GM19397 (cell line): ENCODE data around the gene PCCA.
"Not testable (repeated sequence)": the region's sequence is repeated elsewhere in the genome, so short reads cannot be mapped to it uniquely, and the experiment has no call there.

ENCODE experiments used
- ATAC-seq: cut with Tn5 transposase; IDR thresholded peaks from one replicate; pipeline ENCODE4 v1.9.1; 2021; ENCODE audit warnings: mild to moderate bottlenecking, moderate library complexity; ENCODE audit not compliant: unreplicated experiment

Gene PCCA

DNA sequence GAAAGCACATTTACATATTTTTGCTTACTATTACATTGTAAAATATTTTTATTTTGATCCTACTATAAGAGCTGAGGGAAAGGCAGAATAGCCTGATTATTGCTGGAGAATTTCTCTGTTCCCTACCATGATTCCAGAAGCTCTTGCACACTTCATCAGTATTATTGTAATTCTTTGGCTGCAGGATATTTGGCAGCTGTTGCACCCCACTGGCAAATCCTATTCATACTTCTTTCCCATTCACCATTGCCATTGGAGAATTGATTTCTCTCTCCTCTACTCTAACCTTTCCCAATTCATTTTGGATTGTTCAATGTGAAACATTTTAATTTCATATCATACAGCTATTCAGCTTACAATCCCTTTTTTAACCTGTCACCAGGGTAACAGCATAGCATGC, 261.7 kb downstream of the PCCA start:
- ATAC-seq, result no peak

DNA sequence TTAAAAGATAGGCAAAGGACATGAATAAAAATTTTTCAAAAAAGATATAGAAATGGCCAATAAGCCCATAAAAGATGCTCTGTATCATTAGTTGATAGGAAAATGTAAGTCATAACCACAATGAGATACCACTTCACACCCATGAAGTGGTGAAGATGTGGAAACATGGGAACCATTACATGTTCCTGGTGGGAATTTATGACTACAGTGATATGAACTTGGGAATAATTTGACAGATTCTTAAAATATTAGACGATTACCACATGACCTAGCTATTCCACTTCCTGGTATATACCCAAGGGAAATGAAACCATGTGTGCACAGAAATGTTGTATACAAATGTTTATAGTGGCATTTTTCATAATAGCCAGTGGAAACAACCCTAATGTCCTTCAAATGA, 267.5 kb downstream of the PCCA start:
- ATAC-seq, result no peak

DNA sequence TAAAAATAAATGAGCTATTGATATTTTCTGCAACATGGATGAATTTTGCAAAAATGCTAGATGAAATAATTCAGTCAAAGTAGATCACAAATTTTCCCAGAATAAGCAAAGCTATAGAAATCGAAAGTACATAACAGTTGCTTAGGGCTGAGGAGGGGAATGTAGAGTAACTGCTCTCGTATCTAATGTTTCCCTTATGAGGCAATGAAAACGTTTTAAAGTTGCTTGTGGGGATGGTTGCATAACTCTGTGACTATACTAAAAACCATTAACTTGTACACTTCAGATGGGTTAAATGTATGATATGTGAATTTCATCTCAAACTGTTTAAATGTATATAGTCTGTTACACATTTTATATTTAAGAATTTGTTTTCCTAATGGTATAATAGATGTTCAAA, 268.0 kb downstream of the PCCA start:
- ATAC-seq, result no peak

DNA sequence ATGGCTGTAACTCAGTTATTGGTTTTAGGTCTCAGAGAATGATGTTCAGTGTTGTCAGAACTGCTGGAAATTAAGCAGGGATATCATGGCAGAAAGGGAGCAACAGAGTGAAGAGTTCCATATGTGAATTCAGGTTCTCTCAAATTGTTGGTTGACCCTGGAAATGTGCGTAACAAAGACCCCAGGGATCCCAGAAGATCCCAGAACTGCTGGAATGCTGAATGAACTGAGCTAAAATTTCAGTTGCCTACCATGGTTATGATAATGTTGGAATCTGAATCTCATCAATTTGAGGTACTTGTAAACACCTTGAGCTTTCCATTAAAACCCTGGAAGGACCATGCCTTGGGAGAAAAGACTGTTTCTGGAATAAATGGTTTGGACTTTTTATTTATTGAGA, 268.9 kb downstream of the PCCA start:
- no peak for ATAC-seq

DNA sequence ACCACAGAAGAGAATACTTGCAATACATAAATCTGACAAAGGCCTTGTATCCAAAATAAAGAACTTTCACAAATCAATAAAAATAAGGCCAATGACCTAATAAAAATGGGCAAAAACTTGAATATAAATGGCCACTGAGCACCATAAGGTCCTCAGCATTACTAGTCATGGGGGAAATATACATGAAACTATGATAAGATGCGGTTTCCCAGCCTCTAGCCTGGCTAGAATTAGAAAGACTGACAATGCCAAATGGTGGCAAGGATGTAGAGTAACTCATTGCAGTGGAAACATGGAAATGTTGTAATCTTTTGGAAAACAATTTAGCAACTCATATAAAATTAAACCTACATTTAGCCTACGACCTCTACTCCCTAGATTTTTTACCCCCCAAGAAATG, 272.6 kb downstream of the PCCA start:
- no peak for ATAC-seq

DNA sequence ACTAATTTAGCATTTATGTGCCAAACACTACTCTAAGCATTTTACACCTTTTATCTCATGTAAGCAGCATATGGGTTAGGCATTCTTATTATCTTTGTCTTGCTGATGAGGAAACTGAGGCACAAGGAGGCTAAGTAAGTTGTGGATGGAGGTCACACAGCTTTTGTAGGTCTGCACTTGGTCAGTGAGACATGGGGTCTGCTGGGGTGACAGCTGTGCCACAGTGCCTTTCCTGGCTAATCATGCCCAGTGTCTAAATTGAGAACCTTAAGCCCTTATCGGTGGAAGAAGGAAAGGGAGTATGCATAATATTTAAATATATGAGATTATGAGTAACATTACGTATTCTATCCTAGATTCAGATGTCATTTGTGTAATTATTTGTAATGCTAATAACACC, 273.5 kb downstream of the PCCA start:
- ATAC-seq, result no peak

DNA sequence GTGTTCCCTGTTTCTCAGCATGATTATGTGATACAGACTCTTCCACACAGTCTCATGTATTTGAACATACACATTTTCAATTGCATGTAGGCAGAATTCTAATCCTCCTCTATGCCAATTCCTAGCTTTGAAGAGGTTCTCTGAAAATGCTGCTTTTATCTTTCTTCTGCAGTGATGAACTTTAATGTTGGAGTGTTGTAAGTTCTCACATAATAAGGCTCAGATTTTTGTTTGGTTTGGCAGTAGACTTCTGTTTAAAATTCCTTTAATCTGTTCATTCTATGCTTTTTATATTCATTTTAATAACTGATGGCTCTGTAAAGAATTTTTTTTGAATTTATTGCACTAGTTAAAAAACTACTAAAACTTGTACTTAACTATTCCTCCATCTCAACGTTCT, 273.9 kb downstream of the PCCA start:
- ATAC-seq, result no peak

DNA sequence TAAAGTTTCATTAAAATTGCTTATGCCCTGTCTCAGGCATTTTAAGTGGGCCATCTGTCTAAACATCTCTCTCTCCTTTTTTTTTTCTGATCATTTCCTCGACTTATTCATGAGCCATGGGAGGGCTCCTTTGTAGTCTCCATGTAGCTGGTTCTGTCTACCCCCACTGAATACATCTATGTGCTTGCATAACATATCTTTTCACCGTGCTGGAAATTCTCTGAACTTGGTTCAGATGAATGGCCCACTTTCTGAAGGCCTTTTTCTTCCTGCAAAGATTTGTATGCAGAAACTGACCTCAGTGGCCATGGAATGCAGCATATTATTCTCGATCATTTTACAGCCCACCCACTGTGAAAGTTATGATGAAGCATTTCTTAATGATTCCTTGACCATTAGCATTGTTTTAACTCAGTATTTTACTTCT, 274.4 kb downstream of the PCCA start:
- no peak for ATAC-seq

DNA sequence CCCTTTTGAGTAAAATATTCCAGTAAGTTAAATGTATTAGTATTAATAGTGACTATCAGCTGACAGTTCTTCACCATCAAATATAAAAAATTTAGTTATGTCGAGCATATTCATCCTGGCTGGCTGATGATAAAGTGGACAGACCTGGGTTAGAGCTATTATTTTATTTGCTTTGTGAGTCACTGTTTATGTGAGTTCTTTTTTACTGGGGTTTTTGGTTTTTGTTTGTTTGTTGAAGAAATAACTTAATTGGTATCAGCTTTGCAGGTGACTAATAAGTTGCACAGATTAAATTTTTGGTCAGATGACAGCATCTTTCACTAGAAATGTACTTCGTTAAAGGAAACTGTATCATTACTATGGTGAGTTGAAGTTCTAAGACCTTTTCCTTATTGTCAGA, 275.0 kb downstream of the PCCA start:
- ATAC-seq, result no peak

DNA sequence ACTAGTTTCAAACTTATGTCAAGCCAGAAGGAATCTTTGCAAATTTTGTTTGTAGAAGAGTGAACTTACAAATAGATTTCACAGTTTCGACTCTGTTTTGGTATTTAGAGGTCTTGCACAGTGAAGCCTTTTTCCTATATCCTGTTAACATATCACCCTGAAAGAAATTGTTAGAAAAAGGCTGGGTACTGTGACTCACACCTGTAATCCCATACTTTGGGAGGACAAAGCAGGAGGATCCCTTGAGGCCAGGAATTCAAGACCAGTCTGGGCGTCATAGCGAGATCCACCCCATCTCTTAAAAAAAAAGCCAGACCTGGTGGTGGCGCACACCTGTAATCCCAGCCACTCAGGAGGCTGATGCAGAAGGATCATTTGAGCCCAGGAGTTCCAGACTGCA, 275.7 kb downstream of the PCCA start:
- ATAC-seq, result no peak

DNA sequence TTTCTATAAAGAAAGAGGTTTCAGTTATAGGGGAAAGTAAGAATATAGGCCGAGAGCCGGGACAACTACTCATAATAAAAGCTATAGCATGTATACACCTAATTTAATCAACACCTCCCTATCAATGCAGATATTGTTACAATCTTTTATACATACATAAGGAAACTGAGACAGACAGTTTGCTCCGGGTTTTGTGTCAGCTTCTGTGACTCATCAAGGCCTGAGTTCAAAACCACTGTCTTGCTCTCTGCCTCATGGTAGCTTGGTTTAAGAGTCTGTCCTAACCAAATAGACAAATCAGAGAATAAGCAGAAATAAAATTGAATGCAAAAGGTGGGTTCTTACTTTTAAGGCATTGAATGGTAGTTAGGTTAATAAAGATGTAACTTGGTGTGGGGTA, 276.8 kb downstream of the PCCA start:
- no peak for ATAC-seq

DNA sequence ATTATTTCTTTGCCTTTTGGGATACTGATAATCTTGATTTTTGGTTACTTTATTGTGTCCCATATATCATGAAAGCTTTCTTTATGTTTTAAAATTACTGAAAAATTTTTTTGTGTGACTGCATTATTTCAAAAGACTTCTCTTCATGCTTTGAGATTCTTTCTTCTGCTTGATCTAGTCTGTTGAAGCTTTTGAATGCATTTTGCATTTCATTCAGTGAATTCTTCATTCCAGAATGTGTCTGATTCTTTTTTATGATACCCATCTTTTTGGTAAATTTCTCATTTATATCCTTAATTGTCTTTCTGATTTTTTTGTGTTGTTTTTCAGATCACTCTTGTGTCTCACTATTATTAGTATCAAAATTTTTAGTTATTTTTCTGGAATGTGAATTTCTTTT, 289.6 kb downstream of the PCCA start:
- no peak for ATAC-seq

DNA sequence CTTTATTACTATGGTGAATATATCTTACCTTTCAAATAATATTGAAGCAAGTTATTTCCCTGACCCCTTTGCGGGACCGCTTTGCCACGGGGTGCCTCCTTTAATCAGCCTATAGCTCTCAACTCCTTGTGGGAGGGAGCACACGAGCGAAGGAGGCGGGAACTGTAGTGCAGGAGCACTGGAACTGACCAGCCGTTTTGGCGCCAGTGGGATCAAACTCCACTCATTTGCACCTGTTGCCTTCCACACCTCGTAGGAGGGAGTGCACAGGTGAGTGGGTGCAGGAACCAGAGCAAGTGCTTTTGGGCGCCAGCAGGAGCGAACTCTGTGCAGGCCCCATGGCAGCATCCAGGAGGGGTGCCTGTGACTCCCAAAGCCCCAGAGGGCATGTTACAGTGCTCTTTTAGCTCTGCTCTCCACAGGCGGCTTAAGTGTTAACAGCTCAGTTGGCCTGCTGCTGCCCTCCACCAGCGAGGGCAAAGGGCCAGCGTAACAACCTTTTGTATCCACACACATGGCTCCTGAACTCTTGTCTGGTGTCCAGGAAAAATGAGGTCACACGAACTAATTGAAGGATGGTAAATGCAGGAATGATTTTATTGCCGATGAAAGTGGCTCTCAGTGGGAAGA, 292.8 kb downstream of the PCCA start:
- no peak for ATAC-seq

DNA sequence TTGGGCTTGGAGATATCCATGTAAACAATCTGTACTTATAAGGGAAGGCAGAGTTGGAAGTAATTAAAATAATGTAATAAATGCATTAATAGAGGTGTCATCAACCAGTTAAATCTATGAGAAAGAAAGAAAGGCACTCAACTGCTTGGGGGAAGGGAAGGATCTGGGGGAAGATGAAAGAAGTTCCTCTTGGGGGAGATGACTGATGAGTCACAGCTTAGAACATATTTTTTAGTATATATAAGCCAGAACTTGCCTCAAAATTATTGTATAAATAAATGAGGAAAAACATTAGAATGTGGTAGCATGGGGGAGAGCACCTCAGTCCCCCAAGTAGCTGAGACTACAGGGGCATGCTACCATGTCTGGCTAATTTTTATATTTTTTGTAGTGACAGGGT, 293.9 kb downstream of the PCCA start:
- ATAC-seq, result no peak

DNA sequence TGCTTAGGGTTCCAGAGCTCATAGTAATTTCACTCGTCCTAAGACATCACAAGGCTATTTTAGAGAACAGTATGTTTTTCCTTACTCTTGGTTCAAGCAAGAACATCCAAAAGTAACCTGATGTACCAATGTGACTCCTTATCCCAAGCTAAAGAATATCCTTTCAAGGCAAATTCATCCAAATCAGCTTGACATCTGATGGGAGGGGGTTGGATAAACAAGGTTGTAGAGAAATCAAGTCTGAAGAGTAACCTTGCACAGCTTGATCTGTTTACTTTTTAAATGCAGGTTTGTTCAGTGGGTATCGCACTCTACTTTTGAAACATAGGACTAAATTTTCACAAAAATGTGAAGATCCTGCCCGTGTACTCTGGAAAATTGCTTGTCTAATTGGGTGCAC, 298.5 kb downstream of the PCCA start:
- ATAC-seq, result no peak

DNA sequence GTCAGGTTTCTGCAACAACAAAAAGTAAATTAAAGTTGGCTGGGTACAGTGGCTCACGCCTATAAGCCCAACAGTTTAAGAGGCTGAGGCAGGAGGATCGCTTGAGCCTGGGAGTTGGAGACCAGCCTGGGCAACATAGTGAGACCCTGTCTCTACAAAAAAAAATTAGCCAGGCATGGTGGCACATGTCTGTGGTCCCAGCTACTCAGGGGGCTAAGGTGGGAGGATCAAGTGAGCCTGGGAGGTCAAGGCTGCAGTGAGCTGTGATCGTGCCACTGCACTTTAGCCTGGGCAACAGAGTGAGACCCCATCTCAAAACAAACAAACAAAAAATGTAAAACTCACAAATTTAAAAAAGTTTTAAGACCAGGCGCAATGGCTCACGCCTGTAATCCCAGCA, 299.3 kb downstream of the PCCA start:
- not testable (repeated sequence) for ATAC-seq

DNA sequence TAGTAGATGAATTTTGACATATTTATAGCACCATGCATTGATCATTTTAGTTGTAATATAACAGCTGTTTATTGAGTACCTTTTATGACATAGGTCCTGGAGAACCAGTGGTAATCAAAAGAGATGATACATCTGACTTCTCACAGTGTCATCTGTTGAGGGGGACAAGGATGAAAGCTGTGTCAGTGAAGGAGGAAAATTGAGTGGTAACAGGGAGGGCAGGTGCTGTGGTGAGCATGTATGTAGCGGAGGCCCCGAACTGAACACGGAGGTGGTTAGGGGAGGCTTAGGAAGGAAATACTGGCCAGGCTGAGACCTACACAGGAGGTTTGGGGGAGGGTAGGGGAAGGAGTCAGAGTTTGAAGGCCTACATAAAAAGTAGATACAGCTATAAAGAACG, 300.0 kb downstream of the PCCA start:
- no peak for ATAC-seq

DNA sequence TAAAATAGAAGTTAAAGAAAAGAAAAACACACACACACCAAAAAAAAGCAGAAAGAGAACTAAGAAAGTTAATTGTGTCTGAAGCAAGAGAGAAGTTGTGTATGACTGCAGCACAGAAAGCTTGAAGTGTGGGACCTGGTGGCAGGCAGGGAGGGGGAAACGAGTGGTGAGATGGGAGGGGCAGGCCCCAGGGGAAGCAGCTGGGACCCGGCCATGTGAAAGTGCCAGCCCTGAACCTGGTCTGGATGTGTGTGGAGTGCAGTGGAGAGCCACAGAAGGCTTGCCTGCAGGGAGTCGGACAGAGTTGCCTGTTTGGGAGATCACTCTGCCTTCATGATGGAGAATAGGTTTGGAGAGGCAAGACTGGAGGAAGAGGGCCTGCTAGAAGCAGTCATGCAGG, 300.7 kb downstream of the PCCA start:
- ATAC-seq, result no peak

DNA sequence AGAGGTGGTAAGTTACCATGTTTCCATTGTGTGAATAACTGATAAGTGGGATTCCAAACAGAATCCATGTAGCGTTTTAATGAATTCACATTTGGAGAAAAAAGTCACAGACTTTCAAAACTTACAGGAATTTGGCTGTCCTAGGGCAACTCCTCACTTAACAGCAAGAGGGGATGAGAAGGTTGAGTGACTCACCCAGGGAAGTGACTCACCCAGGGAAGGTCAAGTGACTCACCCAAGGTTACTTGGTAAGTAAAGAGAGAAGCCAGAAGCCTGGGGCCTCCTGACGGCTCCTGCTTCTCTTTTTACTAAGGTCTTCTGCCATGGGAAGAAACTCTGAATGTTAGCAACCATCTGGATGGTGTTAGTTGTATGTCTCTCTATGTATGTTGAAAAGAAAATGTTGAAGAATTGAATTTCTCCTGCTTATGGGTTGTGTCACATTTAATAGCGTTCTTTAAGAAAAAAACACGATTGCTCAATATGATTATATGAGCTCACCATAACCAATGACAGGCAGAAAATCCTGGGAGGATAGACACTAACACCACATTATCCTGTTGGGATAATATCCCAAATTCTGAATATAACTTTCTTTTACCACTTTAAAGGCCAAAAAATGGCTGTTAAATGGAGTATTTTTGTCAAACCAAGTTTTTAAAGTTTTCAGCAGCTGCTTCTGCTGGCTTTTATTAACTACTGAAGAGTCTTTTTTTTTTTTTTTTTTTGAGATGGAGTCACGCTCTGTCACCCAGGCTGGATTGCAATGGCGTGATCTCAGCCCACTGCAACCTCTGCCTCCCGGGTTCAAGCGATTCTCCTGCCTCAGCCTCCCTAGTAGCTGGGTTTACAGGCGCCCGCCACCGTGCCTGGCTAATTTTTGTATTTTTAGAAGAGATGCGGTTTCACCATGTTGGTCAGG, 304.1 kb downstream of the PCCA start:
- ATAC-seq, result no peak

DNA sequence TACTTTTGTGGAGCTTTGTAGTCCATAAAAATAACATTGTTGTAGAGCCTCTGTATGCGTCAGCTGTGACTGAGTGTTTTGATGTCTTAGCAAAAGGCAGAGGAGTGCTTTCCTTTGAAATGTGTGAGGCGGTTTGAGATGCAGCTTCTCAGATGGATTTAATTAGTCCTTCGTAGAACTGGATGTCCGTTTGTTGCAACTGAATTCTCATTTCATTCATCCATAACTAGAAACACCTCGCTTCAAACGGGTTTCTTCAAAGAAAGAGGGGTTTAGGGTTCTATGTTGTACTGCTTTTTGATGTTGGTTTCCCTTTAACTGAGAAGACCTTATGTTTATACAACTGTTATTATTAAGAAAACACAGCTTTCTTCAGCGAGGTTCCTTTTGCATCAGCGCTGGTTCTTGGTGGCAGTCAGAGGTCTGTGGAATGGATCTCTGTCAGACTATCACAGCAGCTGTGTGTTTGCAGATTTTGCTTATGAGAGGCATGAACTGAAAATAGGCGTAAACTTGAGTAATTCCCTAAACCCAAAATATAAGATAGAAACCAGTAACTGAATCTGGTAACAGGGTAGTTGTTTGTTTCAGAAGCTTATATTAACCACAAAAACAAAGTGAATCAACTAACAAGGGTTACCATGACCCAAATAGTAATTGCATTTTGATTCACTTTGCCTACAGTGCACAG, 305.3 kb downstream of the PCCA start:
- ATAC-seq, result peak; percentile 84

DNA sequence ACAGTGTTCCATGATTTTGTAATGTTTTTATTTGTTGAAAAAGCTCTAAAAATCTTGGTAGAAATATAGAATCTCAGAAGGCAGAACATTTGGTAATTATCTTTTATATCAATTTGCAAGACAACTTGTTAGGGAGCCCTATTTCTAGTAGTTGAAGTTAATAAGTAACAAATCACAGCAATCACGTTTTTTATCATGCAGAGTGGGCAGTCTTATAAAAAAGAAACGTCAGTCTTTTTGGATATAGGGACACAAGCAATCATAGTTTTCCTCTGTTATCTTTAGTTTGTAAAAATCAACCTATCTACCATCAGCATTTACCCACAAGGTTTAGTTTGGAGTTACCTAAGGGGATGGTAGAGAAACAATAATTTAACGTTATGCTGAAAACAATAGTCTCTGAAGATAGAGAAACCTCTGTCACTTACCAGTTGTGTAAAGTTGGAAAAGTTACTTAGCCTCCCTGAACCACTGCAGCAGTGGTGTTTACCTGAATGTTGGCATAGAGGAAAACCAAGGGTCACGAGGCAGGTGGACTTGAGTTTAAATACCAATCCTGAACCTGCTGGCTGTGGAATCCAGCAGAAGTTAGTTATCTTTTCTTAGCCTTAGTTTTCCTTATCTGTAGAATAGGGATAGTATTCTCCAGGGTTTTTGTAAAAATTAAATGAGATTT, 306.9 kb downstream of the PCCA start:
- no peak for ATAC-seq
